Activated CD8-positive, alpha-beta memory T cell treated with anti-CD3 and anti-CD28 coated beads for 24 hours (primary cell): ENCODE measurements around the gene SCGB3A1.

ENCODE experiments used
- DNase-seq: peaks from one replicate; pipeline ENCODE4 v3.0.0-alpha.2; 2020

SCGB3A1 gene, protein sequence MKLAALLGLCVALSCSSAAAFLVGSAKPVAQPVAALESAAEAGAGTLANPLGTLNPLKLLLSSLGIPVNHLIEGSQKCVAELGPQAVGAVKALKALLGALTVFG

DNA sequence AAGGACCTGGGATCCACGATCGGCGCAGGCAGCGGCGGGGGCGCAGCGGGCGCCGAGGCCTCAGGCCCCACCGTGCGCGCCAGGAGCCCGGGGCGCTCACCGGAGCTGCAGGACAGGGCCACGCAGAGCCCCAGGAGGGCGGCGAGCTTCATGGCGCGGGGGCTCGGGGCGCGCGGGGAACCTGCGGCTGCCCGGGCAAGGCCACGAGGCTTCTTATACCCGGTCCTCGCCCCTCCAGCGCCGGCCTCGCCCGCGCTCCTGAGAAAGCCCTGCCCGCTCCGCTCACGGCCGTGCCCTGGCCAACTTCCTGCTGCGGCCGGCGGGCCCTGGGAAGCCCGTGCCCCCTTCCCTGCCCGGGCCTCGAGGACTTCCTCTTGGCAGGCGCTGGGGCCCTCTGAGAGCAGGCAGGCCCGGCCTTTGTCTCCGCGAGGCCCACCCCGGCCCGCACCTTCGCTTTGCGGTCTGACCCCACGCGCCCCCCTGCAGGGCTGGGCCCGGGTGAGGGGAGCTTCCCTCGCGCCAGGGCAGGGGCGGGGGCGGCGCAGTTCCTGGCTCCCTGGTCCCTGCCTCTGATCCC lies at the start of gene SCGB3A1:
SCGB3A1 (minus strand) TSS at position 189 of the 577 bp plus-strand sequence; CDS start at position 152, 37 bp downstream.
- DNase-seq = peak; percentile 53

DNA sequence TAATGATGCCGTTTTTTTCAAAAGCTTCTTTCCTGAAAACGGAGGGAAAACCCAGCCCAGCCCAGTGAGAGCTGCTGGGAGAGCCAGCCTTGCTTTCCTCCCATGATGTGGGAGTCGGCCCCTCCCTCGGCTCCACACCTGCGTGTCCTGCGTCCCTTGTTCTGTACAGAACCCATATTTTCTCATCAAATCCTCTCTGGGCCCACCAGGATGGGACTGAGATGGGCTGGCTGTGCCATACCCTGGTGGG lies 49.2 kb upstream of the SCGB3A1 start:
- DNase-seq = no peak

DNA sequence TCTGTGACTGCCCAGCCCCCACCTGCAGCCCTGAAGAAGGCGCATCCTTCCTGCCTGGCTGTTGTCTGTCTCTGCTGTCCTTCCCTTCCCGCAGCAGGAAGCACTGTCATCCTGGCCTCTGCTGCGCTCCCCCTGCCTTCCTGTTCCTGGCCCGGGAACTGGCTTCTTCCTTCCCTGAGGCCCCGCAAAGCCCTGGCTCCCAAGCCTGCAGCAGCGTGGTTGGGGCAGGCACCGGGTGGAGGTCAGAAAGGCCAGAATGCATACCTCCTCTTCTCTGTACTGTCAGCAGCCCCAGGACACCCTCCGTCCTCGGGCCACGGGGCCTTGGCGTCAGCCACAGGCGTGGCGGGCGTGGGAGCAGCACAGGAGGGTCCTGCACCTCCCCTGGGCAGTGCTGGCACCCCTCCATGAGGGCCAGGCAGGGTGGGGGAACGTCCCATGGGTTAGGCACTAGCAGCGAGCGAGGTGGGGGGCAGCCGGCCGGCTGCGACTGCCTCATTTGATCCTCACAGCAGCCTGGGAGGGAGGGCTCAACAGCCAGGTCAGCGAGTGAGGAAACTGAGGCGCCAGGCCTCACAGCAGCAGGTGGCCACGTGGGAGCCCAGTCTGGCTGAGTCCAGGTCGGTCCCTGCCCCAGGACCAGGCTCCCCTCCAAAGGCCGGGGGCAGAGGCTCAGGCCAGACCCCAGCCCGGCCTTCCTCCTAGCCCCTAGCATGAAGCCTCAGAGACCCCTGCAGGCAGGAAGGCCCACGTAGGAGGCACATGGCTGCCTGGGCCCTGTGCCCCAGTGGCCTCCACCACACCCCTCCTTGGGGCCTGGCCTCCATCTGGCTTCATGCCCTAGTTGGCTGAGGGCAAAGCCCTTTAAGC lies 48.7 kb upstream of the SCGB3A1 start:
- DNase-seq = no peak

DNA sequence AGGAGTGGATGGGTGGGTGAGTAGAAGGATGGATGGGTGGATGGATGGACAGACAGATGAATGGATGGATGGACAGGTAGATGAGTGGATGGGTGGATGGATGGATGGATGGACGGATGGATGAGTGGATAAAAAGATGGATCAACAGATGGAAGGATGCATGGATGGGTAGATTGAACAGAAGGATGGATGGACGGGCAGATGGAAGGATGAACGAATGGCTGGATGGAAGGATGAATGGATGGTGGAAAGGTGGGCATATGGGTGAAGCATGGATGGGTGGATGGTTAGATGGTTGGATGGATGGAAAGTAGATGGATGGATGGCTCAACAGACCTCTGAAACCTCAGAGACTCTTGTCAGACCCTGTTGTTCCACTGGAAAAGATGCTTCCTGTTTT lies 48.0 kb upstream of the SCGB3A1 start:
- DNase-seq = no peak

DNA sequence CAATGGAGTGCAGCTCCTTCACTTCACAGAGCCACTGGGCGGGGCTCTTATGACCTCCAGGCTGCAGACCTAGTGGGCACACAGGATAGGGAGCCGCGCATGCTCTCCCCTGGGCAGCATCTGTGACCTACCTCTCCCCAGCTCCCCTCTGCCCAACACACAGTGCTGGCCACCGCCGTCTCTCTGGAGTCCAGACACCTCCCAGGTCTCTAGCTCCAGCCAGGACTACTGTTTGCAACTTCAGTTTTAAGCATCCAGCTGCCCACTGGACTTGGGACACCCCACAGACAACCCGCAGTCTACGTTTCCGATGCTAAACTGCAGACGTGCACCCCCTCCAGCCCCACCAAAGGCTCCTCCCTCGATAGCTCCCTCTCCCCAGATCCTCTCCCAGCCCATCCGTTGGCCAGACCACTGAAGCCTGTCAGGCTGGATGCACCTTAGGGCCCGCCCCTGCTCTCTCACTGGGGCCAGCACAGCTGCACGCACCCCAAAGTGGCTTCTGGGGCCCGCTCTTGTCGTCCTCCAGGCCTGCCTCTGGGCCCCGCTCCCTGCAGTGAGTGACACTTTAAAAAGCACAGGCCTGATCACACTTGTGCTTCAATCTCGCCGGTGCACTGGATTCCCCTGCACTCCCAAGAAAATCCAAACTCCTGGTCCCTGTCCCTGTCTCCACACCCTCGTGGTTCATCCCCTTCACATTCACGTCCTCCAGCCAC lies 46.8 kb upstream of the SCGB3A1 start:
- DNase-seq = no peak

DNA sequence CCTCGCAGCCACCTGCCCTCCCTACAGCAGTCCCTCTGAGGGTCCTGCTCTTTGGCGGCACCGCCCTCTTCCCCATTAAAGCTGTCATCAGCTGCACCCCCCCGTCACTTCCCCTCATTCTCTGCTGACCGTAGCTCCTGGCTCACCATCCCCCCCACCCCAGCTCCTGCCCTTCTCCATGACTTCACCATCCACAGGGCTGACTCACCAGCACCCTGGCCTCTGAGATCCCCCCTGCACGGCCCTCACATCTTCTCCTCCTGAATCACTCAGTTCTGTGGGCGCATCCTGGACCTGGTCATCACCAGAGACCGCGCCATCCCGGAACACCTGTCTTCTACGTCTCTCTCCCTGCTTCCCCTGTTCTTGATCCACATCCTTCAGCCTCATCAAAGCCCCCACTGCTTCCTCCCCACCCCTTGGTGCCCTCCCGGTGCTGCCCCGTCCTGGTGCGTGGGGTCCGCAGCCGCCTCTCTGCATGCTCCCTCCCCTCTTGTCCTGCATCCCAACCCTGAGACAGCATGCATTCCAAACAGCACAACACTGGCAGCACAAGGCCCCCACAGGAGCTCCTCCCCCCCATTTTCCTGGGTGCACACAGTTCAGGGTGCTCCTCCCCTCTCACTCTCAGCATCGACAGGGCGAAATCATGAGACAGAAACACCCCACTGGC lies 45.2 kb upstream of the SCGB3A1 start:
- no peak for DNase-seq

DNA sequence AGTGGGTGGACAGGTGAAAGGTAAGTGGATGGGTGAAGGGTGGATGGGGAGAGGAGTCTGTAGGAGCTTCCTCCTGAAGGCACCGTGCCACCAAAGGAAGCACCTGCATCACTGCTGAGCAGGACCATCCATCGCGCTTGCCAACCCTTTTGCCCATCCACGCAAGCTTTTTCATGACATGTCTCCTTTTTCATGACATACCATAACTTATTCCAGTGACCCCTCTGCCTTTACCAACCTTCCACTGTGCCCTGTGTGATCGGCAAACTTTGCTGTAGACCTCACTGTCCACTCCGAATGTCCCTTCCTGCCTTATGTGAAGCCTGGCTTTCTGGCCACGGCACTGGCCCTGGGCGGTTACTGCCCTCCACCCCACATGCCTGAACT lies 44.7 kb upstream of the SCGB3A1 start:
- DNase-seq = no peak

DNA sequence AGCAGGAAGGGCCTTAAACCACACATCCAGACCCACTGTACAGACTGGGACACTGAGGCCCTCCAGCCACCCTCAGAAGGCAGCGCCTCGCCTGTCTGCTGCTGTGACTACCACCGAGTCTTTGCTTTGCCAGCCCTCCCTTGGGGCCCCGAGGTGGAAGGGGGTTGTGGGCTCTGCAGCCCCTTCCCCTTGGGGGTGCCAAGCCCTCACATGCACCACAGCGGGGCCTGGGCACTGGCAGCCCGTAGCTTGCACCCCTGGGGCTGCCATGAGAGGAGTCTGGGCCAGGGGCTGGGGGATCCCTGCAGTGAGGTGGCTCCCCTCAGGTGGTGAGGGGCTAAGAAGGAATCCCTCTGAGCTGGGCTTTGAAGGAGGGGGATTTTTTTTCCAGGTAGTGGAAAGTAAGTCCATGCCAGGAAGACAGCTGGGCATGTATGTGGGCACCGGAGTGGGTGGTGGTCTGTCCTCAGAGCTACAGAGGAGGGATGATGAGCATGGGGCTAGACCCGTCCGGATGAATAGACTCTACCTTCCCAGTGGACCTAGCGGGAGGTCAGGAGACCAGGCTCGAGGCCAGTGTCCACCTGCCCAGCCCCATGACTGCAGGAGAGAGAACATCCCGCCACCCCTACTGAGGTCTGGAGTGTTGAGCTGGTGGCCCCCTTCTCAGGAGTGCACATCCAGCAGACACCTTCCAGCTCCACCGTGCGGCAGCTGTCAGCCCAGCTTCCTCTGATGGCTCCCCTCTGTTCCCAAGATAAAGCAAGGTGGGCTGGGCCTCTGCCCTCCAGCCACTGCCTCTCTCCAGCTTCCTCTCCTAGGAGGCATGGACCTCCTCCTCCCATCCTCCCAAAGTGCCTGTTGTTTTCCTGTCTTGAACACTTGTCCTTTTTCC lies 42.2 kb upstream of the SCGB3A1 start:
- DNase-seq = no peak

DNA sequence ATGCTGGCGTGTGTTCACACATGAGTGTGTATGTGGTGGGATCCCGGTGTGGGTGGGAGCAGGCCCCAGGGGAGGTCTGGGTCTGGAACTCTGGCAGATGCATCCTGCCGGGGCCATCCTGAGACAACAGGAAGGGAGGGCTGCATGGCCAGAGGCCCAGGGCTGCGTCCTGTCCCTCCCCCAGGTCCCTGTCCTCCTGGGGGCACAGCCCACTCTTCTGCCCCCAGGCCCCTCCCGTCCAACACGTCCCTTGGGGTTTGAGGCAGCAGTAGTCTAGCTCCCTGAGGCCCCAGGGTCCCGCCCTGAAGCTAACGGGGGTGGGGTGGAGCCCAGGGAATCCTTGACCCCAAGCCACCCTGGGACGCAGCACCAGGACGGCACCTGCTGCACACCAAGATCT lies 41.5 kb upstream of the SCGB3A1 start:
- no peak for DNase-seq

DNA sequence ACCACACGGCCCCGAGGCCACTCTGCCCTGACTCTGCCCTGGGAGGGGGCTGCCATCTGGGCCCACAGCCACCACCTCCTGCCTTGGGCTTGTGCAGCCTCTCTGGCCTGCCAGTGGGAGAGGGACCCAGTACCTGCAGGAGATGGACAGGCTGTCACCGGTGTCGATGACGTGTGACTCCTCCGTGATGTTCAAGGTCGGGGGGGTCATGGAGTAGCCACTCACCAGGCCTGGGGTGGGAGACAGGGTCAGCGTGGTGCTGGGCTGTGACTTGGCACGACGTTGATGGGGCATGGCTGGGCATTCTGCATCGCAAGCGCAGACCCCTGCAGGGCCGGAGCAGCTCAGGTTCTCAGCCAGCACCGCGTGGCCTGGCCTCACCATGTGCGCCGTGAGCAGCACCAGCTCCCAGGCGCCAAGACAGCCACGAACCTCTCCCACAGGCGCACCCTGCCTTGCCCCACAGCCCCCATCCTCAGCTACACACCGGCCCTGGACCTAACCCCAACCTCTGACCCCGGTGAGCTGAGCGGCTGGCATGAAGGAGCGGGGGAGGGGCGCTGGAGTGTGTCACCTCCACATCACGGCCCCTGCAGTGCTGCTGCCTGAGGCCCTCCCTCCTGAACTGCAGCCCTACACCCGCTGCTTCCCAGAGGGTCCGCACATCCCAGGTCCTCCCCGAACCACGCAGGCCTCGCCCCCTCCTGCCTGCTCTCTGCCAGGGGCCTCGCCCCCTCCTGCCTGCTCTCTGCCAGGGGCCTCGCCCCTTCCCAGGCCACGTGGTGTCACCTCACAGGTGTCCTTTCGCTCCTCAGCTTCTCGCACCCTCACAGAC lies 40.5 kb upstream of the SCGB3A1 start:
- DNase-seq = no peak

DNA sequence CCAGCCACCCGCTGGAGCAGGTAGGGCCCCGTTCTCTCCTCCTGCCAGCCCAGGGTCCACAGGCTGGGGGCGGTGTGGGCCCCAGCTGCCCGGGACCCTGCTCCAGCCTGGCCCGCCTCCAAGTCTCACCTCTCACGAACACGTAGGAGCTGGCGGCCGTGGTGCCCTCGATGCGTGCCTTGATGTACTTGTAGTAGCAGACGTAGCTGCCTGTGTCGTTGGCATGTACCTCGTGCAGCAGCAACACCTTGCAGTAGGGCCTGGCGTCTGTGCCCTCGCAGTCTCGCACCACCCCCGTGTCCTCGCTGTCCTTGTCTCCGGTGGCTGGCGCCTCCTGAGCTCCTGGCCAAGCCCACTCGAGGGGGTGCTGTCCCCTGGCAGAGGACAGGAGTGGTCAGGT lies 39.1 kb upstream of the SCGB3A1 start:
- no peak for DNase-seq

DNA sequence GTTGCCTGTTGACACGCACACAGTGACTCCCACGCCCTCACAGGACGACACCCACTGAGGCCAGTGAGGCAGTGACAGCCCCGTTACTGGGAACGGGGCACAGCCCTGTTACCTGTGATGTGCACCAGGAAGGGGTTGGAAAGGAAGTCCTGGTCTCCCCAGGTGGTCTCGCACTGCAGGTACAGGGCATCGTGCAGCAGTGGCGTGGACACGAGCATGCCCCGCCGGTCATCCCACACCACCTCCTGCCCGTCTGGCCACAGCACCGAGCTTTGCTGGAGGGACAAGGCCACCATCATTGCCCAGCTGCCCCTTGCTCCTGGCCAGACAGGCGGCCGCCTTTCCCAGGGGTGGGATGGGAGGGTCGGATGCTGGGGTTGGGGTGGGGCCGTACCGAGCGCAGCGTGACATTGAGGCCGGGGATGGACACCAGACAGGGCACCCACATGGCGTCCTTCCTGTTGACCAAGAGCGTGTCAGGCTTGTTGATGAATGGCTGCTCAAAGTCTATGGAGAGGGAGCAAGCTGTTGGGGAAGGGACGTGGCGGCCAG lies 38.6 kb upstream of the SCGB3A1 start:
- no peak for DNase-seq

DNA sequence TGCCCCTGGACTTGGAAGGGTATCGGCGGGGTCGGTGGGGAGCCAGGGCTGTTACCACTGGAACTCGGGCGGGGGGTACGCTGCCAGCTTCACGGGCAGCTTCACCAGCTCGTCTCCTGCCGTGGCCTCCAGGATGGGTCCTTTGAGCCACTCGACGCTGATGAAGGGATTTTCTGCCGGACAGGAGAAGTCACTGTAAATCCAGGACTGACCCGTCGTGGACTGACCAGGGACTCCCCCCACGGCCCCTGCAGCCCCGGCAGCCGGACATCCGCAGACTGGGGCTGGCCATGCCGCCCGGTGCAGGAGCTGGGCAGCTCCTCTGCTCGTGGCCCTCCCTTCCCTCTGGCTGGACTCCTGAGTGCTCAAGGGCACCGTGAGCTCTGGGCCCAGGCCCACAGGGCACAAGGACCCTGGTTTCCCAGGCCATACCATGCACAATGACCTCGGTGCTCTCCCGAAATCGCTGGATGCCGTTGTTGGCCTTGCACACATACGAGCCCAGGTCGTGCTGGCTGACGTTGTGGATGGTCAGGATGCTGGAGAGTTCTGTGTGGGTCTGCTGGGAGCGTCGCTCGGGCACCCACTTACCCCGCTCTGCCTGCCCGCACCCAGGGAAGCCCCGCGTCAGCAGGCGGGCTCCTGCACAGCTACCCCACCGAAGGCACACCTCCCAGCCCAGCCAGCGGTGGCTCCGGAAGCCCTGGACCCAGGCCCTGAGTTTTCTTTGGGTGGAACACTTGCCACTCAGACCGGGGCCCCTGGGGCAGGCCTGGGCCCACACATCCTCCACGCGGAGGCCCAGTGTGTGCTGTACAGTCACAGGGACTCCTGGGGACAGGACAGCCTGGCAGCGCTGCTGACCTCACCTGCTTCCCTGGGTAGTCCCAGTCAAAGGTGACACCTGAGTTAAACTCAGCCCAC lies 37.8 kb upstream of the SCGB3A1 start:
- DNase-seq = no peak

DNA sequence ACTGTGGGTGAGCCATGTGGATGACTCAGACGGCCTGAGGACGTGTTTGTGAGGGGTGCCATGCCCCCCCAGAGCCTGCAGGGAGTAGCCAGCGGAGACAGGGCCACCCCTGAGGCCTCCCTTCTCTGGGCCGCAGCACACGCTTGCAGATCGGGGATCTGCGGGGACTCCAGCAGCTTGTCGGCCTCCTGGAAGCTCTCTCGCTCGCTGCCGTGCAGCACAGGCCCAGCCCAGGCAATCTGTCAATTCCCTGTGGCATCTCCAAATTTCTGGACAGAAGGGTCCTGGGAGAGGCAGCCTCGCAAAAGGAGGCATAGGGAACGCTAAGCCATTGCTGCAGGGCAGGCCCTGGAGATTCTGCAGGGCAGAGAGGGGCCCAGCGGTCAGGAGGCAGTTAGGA lies 36.9 kb upstream of the SCGB3A1 start:
- no peak for DNase-seq

DNA sequence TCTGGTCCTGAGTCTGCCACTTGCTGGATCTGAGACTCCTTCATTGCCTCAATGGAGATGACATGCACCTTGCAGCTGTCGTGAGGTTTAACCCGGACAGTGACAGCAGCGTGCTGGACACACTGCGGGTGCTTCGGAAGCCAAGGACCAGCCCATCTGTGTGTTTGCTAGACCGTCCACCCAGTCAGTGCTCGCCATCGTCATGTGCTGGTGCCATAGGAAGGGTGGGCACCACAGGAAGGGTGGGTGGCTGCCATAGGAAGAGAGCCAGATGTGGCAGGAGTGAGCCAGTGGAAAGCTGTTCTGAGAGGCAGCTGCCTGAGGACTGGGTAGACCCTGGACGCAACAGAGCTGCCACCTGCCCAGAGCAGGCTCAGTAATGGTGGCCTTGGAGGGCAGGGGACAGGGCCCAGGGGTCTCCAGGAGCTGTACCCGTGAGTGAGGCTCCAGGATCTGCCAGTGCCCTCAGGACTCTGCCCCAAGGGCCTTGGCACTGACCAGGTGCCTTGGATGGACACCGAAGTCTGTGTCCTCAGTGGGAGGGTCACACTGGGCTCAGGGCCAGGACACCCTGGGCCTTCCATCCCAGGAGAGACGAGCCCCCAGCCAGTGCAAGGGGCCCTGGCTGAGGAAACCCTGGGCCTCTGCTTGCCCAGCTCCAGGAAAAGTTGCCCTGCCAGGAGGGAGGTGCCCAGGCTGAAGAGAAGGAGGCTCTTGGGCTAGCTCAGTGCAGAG lies 36.3 kb upstream of the SCGB3A1 start:
- DNase-seq = no peak

DNA sequence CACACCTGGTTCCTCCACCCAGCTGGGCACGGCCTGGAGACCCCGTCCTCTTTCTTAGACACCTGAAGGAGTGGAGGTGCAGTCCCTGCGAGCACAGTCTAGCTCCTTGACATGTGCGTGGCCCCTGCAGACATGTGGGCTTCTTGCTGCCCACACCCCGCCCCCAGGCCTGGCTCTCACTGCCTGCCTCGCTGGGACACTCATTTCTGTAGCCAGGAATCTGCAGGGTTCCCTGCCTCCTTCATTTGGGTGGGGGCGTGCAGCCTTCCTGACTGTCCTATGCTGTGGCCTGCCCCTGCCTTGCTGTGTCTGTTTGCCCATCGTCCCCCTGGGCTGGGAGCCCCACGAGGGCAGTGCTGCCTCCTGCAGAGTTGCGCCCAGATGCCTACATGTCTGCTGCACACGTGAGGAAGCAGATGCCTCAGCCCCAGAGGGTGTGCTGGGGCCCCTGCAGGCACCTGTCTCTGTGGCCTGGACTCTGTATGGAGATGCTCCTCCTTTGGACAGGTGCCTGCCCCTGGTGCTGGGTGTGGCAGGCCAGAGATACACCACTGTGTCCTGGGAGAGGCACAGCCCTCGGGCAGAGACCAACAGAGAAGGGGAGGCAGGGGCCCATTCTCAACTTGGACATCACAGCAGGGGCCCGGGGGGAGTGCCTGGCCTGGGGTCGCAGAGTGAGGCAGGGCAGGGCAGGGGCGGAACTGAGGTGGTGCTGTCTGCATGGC lies 35.5 kb upstream of the SCGB3A1 start:
- no peak for DNase-seq

DNA sequence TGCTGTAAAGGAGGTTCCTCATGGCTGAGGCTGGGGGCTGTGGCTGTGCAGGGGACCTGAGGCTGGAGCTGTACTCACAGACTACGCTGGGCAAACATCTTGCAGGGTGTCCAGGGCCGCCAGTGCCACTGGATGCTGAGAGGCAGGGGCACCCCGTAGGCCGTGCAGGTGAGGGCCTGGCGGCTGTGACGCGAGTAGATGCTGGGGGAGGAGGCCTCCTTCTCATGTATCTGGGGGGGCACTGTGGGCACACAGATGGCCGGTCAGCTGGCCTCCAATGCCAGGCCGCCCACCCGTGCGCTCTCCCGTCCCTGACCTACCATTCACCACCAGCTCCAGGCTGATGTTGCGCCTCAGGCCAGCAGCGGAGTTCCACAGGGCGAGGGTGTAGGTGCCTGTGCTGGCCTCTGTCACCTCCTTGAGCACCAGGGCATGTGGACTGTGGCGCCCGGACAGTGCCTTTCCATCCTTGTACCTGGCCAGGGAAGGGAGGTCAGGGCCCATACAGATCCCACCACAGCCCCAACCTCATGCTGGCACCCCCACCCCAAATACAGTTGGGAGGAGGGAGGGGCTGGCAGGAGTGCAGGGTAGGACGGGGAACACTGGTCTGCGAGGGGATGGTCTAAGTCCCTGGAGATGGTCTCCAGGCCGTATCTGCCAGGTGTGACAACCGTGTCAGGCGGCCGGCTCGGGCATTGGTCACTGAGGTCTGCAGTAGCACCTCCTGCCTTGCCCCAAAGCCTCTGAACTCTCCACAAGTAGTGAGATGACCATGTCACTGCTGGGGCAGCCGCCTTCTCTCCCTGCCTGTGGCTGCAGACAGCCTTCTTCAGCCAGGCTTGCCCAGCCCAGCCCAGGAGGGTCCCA lies 34.7 kb upstream of the SCGB3A1 start:
- no peak for DNase-seq
